ENCODE measurements around the gene TCF25.

TCF25 gene

DNA sequence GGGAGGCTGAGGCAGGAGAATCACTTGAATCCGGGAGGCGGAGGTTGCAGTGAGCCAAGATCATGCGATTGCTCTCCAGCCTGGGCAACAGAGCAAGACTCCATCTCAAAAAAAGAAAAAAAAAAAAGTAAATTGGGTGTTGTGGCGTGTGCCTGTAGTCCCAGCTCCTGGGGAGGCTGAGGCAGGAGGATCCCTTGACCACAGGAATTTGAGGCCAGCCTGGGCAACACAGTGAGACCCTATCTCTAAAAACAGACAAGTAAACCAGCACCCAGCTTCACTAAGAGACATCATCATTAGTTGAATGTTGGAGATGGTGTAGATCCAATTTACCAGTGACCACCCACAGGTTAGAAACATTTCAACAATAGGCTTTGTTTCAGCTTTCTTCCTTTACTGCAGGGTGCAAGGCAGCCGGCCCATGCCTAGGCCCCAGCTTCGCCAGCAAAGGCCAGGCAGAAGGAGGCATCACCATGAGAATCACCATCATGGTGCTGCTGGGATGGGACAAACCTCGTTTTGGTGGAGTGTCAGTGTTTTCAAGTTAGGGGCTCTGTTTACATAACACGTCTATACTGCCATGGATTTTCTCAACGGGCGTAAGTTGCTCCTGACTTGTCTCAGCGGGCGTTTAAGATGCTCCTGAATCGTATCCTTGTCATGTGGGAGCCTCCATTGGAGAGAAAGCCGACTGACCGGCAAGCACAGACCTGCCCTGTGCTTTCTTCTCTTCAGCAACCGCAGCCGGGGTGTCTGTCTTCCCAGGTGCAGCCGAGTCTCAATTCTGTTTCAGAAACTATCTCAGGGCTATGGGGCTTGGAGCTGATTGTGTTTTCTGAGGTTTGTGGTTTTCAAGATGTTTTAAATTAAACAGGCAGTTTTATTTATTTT, 7.3 kb downstream of the TCF25 start:
- ChIA-PET CTCF (interaction anchor here (0.9 kb wide), 1 partner anchor 28 kb away, joined by 3 read pairs; no protein-coding TSS in a partner anchor), POLR2A (no interaction called here)
- DNase-seq (ENCODE audit: extremely low spot score), result no peak
- TF ChIP-seq, protein P1, sequence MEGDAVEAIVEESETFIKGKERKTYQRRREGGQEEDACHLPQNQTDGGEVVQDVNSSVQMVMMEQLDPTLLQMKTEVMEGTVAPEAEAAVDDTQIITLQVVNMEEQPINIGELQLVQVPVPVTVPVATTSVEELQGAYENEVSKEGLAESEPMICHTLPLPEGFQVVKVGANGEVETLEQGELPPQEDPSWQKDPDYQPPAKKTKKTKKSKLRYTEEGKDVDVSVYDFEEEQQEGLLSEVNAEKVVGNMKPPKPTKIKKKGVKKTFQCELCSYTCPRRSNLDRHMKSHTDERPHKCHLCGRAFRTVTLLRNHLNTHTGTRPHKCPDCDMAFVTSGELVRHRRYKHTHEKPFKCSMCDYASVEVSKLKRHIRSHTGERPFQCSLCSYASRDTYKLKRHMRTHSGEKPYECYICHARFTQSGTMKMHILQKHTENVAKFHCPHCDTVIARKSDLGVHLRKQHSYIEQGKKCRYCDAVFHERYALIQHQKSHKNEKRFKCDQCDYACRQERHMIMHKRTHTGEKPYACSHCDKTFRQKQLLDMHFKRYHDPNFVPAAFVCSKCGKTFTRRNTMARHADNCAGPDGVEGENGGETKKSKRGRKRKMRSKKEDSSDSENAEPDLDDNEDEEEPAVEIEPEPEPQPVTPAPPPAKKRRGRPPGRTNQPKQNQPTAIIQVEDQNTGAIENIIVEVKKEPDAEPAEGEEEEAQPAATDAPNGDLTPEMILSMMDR (IDR thresholded peaks at IDR 0.05; ENCODE audit: control extremely low read depth, extremely low read depth, low read depth, missing control alignments), result no peak

DNA sequence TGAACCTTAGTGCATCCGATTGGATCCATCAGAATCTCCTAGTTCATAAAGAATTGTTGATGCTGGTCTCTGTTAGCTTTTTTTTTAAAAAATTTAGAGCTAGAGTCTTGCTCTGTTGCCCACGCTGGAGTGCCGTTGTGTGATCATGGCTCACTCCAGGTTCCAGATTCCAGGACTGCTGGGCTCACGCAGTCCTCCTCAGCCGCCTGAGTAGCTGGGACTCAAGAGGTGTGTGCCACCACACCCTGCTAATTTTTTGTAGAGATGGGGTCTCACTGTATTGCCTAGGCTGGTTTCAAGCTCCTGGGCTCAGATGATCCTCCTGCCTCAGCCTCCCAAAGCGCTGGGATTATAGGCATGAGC, 8.0 kb downstream of the TCF25 start:
- CTCF ChIA-PET, result interaction anchor here (0.9 kb wide), 1 partner anchor 27 kb away, joined by 3 read pairs; no protein-coding TSS in a partner anchor

DNA sequence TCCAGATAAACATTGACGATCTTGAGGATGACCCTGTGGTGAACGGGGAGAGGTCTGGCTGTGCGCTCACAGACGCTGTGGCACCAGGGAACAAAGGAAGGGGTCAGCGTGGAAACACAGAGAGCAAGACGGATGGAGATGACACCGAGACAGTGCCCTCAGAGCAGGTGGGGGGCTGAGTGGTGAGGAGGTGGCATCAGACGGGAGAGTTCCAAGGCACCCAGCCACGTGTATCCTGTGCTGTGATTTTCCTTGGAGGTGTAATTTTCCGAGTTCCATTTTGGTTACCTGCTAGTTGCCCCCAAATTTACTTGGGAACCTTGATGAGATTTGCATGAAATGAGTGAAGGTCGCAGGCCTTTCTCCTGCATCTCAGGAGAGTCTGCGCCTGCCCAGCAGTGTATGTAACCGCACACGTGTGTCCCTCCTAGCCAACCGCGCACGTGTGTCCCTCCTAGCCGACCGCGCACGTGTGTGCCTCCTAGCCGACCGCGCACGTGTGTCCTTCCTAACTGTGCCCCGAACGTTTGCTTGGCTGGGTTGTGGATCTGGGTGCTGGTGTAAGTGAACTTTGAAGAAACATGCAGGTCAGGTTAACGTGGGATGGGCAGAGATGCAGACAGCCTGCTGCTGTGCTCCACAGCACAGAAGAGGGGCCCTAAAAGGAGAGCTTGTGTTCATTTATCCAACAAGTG, 10.1 kb downstream of the TCF25 start:
- POLR2A ChIA-PET, result no interaction called here

More for the DNA sequence above, 8.0 kb downstream of the TCF25 start:
- TF ChIP-seq, protein P1 (IDR thresholded peaks at IDR 0.05; ENCODE audit: control extremely low read depth, extremely low read depth, low read depth, missing control alignments), result no peak
- POLR2A ChIA-PET, result no interaction called here
- no peak for DNase-seq (ENCODE audit: extremely low spot score)

DNA sequence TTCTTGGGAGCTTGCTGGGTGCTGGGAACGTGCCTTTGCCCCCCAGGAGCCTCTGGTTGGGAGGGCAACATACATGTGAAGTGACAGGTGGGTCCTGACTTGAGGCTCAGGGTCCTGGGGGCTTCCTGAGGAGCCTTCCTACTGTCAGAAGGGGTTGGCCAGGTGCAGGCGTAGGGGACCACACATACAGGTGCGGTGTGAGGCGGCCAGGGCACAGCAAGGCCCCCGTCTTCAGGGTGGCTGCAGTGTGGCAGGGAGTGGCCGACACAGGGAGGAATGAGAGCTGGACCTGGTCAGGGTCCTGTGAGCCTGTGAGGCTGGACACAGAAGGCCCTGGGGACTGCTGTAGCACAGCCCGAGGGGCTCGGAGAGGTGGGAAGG, 10.6 kb downstream of the TCF25 start:
- no peak for DNase-seq (ENCODE audit: extremely low spot score)
- POLR2A ChIA-PET, result no interaction called here
- TF ChIP-seq, protein P1 (IDR thresholded peaks at IDR 0.05; ENCODE audit: control extremely low read depth, extremely low read depth, low read depth, missing control alignments), result no peak
- CTCF ChIA-PET, result no interaction called here

More for the DNA sequence above, 10.1 kb downstream of the TCF25 start:
- TF ChIP-seq, protein P1 (IDR thresholded peaks at IDR 0.05; ENCODE audit: control extremely low read depth, extremely low read depth, low read depth, missing control alignments), result no peak
- no peak for DNase-seq (ENCODE audit: extremely low spot score)
- CTCF ChIA-PET, result no interaction called here

DNA sequence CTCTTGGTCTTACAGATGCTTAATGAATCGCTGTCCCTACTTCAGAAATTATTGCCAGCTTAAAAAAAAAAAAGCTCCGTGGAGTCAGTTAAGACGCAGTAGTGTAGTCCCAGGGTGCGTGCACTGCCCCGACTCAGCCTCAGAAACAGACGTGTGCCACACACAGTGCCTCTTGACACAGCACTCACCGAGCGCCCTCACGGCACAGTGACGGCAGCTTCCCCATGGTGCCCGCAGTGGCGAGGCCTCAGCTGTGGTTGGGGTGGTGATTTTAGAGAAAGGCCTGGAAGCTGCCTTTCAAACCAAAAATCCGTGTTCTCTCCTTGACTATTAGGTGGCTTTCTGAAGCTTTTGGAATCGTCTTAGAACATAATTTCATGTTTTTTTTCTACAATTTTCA, 13.9 kb downstream of the TCF25 start:
- ChIA-PET POLR2A (interaction anchor here (1.4 kb wide), 1 partner anchor 20 kb away, joined by 3 read pairs; no protein-coding TSS in a partner anchor), CTCF (interaction anchor here (0.6 to 2.6 kb wide), 5 partner anchors 10 to 26 kb away, joined by 3 to 8 read pairs (median 4); no protein-coding TSS in a partner anchor)
- no peak for DNase-seq (ENCODE audit: extremely low spot score)
- TF ChIP-seq, protein P1 (IDR thresholded peaks at IDR 0.05; ENCODE audit: control extremely low read depth, extremely low read depth, low read depth, missing control alignments), result no peak

DNA sequence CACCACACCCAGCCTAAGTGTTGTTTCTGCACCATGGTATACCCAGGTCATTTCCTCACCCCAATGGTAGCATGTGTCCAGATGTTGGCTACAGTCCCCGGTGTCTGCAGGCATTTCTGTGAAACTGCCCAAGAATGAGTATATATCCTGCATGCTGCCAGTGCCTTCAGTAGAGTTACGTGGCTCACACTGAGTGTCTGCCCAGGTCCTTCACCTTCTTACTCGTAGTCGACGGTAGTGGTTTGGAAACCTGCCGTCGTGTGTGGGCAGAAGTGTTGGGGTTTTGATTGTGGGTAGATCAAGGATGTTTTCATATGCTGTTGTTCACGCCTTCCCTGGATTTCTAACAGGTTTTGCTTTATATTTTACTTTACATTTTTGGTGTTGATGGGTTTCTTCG, 16.8 kb downstream of the TCF25 start:
- ChIA-PET POLR2A (no interaction called here), CTCF (interaction anchor here (0.7 kb wide), 1 partner anchor 20 kb away, joined by 3 read pairs; no protein-coding TSS in a partner anchor)
- TF ChIP-seq, protein P1 (IDR thresholded peaks at IDR 0.05; ENCODE audit: control extremely low read depth, extremely low read depth, low read depth, missing control alignments), result no peak
- no peak for DNase-seq (ENCODE audit: extremely low spot score)

All from GM10248 (cell line).